SU-DHL-6 (cell line): Measurements from ENCODE around the gene SLC27A4.

Experiments
- EZH2phosphoT487 ChIP-seq: fragments of 200-600 bp; sonication (generic), shearing (Covaris generic); conservative IDR thresholded peaks from 2 replicates; pipeline ENCODE4 v1.6.1; 2018; ENCODE audit warnings: mild to moderate bottlenecking, antibody characterized with exemption, low read length, moderate library complexity, mixed read lengths
- TF ChIP-seq, protein P1 (sequence below): fragments of 200-600 bp; sonication (generic); IDR thresholded peaks from one replicate; pipeline ENCODE4 v1.5.1; 2017; ENCODE audit warnings: antibody characterized with exemption, mild to moderate bottlenecking, low read length, moderate library complexity; ENCODE audit not compliant: insufficient read depth, poor library complexity, severe bottlenecking

DNA sequence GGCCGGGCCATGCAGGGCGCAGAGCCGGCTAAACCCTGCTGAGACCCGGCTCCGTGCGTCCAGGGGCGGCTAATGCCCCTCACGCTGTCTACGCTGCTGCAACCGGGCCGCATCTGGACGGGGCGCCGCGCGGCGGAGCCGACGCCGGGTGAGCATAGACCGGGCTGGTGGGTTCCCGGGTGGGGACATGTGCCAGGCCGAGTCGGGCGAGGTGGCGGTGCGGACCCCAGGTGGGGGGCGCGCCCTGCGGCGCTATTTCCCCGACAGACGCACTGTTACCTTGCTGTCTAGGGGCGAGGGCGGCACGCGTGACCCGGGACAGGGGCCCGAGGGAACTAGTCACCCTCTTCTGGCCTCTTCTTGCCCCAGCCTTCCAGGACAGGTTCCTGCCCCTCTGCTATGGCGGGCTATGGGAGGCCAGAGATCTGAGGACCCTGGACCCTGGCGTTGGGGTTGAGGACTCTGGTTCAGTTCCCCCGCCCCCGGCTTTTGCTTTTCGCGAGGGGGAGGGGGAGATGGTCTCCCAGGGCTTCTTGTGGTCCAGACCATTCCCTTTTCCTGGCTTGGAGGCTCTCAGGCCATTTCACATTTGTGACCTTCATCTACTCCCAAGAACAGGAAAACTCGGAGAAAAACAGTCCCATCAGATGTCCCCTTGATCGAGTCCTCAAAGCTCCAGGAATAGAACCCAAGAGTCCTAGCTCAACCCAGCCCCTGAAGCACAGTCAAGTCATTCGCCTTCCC is 536 bp downstream of the SLC27A4 start:
- TF ChIP-seq, protein P1, sequence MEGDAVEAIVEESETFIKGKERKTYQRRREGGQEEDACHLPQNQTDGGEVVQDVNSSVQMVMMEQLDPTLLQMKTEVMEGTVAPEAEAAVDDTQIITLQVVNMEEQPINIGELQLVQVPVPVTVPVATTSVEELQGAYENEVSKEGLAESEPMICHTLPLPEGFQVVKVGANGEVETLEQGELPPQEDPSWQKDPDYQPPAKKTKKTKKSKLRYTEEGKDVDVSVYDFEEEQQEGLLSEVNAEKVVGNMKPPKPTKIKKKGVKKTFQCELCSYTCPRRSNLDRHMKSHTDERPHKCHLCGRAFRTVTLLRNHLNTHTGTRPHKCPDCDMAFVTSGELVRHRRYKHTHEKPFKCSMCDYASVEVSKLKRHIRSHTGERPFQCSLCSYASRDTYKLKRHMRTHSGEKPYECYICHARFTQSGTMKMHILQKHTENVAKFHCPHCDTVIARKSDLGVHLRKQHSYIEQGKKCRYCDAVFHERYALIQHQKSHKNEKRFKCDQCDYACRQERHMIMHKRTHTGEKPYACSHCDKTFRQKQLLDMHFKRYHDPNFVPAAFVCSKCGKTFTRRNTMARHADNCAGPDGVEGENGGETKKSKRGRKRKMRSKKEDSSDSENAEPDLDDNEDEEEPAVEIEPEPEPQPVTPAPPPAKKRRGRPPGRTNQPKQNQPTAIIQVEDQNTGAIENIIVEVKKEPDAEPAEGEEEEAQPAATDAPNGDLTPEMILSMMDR: no peak
- no peak for TF ChIP-seq EZH2phosphoT487
